HG03378 (cell line): ENCODE results near the gene SELL.
A peak's percentile ranks its signal among the peaks of the same experiment; 100 is the strongest.
"Not testable (repeated sequence)": the region's sequence is repeated elsewhere in the genome, so short reads cannot be mapped to it uniquely, and the experiment has no call there.

Experiments
- ATAC-seq: cut with Tn5 transposase; IDR thresholded peaks from one replicate; pipeline ENCODE4 v1.9.1; 2021; ENCODE audit warnings: mild to moderate bottlenecking, moderate library complexity; ENCODE audit not compliant: unreplicated experiment

SELL gene

GRCh38 chr1:169711469-169712308 lies at the start of gene SELL:
SELL (minus strand) TSS chr1:169711620; CDS start chr1:169711498, 122 bp downstream.
- peak; percentile 60 for ATAC-seq

- no peak for ATAC-seq
Observed at GRCh38 chr1:169759038-169759437, 47.6 kb upstream of the SELL start.

DNA sequence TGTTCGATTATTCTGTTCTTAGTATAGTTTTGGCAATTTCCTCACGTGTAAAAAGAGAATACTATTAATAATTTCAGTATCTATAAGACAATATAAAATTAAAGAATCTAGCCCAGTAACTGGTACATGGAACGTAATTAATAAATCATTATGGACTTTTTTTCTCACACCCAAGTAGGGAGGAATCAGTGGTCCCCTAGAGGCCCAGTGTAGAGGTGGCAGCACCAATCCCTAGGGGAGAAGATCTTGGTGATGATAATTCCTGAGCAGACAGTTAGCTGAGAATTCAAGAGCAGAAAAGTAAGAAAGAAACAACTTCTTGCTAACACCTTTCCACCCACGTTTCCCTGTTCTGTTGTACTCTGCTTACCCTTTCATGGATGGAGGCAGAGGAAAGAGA lies 42.1 kb upstream of the SELL start:
- no peak for ATAC-seq

DNA sequence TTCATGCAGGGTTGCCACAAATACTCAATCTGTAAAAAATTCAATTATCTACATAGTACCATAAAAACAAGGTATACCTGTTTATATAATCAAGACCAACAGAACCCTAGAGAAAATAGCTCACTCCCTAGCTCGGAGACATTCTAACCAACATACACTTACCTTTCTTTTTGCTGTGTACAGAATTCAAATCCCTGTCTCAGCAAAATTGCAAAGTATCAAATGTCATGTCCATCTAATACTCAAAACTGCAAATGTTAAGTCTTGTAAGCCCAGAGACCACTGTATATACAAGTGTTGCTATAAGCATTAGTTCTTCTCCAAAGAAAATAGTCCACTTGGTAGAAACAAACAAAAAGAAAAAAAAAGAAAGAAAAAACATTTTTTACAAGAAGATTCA lies 38.6 kb upstream of the SELL start:
- ATAC-seq: no peak

DNA sequence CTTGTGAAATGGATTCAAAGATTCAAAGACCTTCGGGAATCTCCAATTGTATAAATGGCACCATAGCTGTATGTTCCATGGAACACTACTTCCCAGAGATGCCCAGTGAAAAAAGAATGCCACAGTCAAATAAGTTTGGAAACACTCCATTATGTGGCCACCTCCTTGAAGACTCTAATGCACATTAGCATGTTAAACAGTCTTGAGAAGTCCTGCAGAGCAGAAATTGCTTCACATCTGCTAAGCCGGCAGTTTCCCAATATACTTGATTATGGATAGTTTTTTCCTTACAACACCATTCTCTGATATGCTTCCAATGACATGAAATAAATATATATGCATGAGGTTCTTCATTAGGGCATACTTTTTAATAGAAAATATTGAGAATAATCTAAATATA lies 35.1 kb upstream of the SELL start:
- no peak for ATAC-seq

GRCh38 chr1:169745015-169745861 lies 33.8 kb upstream of the SELL start:
- ATAC-seq: no peak

DNA sequence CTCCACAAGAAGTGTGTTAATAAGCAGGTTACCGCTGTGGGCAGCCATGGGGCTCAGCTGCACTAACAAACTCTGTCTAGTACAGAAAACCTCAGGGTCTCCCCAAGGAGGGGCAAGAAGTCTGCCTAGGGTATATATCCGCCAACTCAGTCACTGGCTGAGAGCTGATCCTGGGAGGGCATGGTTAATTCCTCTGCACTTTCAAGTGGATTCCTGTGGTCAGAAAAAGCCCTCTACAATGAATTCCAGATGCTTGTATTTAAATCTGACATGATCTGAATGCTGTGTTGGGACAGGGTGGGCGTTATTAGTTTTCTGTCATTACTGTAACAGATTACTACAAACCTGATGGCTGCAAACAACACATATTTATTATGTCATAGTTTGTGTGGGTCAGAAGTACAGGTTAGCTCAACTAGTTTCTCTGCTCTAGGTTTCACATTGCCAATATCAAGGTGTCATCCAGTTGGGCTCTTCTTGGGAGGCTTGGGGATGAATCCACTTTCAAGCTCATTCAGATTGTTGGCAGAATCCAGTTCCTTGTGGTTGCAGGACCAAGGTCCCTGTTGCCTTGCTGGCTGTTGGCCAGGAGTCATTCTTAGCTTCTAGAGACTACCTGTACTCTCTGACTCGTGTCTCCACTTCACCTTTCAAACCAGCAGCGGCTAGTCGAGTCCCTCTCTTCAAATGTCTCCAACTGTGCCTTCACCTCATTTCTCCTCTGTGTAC lies 30.4 kb upstream of the SELL start:
- no peak for ATAC-seq

DNA sequence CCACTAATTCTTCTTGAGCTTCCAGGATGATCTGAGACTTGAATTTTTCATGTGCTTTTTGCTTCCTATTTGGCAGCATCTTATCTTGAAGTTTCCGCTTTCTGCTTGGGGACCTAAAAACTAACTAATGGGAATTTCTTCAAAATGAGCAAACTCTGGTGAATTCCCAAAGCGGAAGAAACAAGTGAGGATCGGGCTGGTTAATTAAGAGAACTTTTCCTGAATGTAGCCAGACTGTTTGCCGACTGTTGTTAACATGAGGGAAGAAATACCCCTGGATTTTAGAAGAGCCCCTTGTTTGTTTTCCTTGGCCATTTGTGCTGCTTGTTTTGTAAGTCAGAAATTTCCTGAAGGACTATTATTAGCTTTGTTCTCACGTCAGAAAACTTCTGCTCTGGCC lies 28.6 kb upstream of the SELL start:
- no peak for ATAC-seq

- no peak for ATAC-seq
Observed at GRCh38 chr1:169733924-169734323, 22.5 kb upstream of the SELL start, which contains the start of gene SELE. SELE (minus strand) TSS chr1:169734079; CDS start chr1:169733612, 467 bp downstream.

GRCh38 chr1:169731446-169731845 lies 20.0 kb upstream of the SELL start:
- no peak for ATAC-seq

GRCh38 chr1:169729991-169730390 lies 18.6 kb upstream of the SELL start:
- ATAC-seq: no peak

DNA sequence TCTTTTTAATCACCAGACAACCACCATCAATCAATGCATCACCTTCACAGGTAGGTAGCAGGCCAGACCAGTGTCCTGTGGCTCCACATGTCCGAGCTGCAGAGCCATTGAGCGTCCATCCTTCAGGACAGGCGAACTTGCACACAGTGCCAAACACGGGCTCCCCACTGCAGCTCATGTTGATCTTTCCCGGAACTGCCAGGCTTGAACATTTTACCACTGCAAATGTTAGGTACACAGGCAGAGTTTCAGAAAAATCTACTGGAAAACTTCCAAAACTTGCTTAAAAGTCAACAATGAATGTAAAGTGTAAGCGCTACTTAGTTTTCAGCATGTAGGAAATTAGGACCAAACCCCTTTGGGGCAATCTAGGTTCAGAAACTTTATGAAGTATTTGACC lies 15.9 kb upstream of the SELL start:
- ATAC-seq: no peak

DNA sequence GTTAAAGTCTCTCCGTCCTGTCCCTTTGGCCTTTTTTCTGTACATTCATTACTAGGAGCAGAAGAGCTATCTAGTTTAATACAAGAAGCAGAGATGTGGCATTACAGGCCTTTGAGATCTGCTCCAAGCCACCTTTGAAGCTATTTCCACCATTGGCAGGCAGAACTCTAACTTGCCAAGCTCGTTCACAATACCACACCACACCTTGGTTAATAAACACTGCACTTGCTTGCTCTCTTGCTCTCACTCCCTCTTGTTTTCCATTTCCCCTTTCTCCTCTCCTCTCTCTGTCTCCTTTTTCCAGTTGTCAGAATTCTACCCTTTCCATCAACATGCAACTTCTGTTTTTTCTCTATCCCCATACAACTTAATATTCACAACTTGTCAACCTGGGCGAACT lies 15.4 kb upstream of the SELL start:
- no peak for ATAC-seq

DNA sequence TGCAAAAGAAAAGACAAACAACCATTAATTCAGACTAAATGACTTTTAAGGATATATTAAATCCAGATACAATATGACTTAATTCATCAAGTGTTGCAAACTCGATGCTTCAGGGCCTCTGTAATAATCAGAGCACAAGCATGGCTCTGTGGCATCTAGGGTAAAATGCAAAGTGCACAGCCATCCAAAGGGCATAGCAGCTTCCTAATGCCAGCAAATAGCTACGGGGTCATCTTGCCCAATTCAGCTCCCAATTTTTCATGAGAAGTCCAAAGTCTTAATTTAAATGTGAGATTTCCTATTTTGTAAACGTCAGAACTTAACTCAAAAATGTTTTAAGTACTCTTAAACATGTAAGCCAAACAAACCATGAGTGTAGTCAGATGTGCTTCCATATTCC lies 14.5 kb upstream of the SELL start:
- no peak for ATAC-seq

- no peak for ATAC-seq
Observed at GRCh38 chr1:169724168-169724567, 12.7 kb upstream of the SELL start.

DNA sequence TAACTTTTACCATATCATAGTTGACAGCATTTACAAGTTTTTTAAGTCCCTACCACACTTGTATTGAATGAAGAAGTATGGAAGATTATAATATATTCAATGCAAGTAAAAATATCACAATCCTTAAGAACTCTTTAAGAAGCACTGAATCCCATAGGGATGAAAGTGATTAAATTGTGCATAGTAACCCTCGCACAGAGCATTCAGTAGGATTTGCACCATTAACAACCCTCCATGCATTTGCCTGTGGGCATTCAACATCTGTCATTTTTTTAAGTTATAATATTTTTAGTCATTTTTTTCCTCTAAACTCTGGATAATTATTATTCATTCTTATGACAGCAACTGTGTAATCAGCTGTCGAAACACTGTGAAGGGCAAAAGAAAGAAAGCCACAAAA lies 12.3 kb upstream of the SELL start:
- no peak for ATAC-seq

DNA sequence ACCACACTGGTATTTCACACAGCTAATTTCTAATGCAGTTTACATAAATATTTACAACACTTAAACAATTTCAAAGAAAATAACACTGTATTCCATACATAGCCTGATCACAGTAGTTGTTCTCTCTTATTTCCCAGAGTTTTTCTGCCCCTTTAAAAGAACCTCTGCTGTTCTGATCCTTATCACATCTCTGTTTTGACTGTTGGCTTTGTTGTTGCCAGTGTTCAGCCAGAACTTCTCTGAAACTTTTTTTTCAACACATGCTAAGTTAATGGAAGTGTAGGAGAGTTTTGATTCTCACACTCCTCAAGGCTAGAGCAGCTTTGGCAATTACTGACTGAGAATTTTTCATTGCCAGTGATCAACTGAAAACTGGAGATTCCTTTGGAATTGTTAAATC lies 11.4 kb upstream of the SELL start:
- ATAC-seq: no peak

GRCh38 chr1:169715100-169715499 lies 3.7 kb upstream of the SELL start:
- ATAC-seq: not testable (repeated sequence)

DNA sequence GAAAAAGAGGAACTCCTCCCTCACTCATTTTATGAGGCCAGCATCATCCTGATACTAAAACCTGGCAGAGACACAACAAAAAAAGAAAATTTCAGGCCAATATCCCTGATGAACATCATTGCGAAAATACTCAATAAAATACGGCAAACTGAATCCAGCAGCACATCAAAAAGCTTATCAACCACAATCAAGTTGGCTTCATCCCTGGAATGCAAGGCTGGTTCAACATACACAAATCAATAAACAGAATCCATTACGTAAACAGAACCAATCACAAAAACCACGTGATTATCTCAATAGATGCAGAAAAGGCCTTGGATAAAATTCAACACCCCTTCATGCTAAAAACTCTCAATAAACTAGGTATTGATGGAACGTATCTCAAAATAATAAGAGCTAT lies 1.7 kb upstream of the SELL start:
- not testable (repeated sequence) for ATAC-seq

DNA sequence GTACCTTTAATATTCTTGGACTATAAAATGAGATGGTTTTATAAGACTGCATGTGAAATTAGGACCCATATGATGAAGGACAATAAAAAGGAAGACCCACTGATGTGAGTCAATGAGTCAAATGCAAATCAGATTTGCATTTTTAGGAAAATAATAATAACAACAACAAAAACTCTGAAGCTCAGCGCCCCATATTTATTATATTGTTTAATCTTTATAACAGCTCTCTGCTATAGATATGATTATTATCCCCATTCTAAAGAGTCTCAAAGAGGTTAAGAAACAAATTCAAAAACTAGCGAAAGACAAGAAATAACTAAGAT lies 850 bp upstream of the SELL start:
- no peak for ATAC-seq

GRCh38 chr1:169708647-169709046 lies 2.8 kb downstream of the SELL start:
- no peak for ATAC-seq
